Natural killer cell treated with Interleukin-12 subunit alpha and Interleukin-12 subunit beta and Interleukin-15 and Interleukin-18, amount 100 ng/mL, for 72 hours (primary cell): ENCODE results near the gene HCFC1R1. TPM values are rescaled to one million over a fixed set of nuclear protein-coding genes. Genes with fewer than 3 reads are reported as not detected.

Experiments used
- total RNA-seq, 2 donors: library from RNA; stranded (reverse); gene quantifications; one replicate each; pipeline ENCODE4 v1.2.3, GENCODE V29; 2022

Gene HCFC1R1
- total RNA-seq, 2 donors from 2014 or later, result 14.3 to 18.4 TPM

Other genes starting within 250 kb of the HCFC1R1 start
- 100 to 1,000 TPM; 196 to 201 TPM for gene ELOB, start 246.7 kb downstream of the HCFC1R1 start, total RNA-seq
- gene PRSS33, start 236.4 kb downstream of the HCFC1R1 start, total RNA-seq, result not detected
- not detected for gene PRSS41, start 225.5 kb downstream of the HCFC1R1 start, total RNA-seq
- gene PRSS21, start 206.7 kb downstream of the HCFC1R1 start, total RNA-seq, result 10 to 100 TPM in 1 of 2 donors, under 1 TPM in 1; 0.53 to 21.5 TPM
- gene ZG16B, start 193.6 kb downstream of the HCFC1R1 start, total RNA-seq, result 10 to 100 TPM in 1 of 2 donors, 1 to 10 TPM in 1; 3.8 to 22.1 TPM
- under 1 TPM; 0.86 TPM for gene PRSS22, start 165.8 kb downstream of the HCFC1R1 start, total RNA-seq
- 10 to 100 TPM; 21.5 to 24.7 TPM for gene FLYWCH2, start 140.7 kb downstream of the HCFC1R1 start, total RNA-seq
- gene FLYWCH1, start 112.0 kb downstream of the HCFC1R1 start, total RNA-seq, result 10 to 100 TPM; 66.6 to 85.7 TPM
- gene KREMEN2, start 59.7 kb downstream of the HCFC1R1 start, total RNA-seq, result not detected
- 10 to 100 TPM; 19.7 to 39.1 TPM for gene PAQR4, start 54.6 kb downstream of the HCFC1R1 start, total RNA-seq
- 100 to 1,000 TPM in 1 of 2 donors, 10 to 100 TPM in 1; 76.4 to 251 TPM for gene PKMYT1, start 43.5 kb downstream of the HCFC1R1 start, total RNA-seq
- gene CLDN9, start 11.0 kb downstream of the HCFC1R1 start, total RNA-seq, result under 1 TPM in 1 of 2 donors, not detected in 1; 0.47 TPM
- not detected for gene CLDN6, start 5.8 kb downstream of the HCFC1R1 start, total RNA-seq
- gene TNFRSF12A, start 3.6 kb downstream of the HCFC1R1 start, total RNA-seq, result 1 to 10 TPM; 6.4 to 6.5 TPM
- gene THOC6, start 93 bp upstream of the HCFC1R1 start, total RNA-seq, result 10 to 100 TPM; 33.6 to 58.8 TPM
- gene BICDL2, start 13.0 kb upstream of the HCFC1R1 start, total RNA-seq, result under 1 TPM; 0.50 to 0.67 TPM
- gene MMP25, start 22.6 kb upstream of the HCFC1R1 start, total RNA-seq, result 10 to 100 TPM; 54.3 to 66.6 TPM
- gene IL32, start 41.7 kb upstream of the HCFC1R1 start, total RNA-seq, result 1,000 to 10,000 TPM in 1 of 2 donors, 100 to 1,000 TPM in 1; 678 to 1,235 TPM
- gene ZSCAN10, start 75.4 kb upstream of the HCFC1R1 start, total RNA-seq, result under 1 TPM in 1 of 2 donors, not detected in 1; 0.22 TPM
- gene ZNF205, start 88.6 kb upstream of the HCFC1R1 start, total RNA-seq, result not detected
- gene ZNF213, start 111.1 kb upstream of the HCFC1R1 start, total RNA-seq, result 10 to 100 TPM in 1 of 2 donors, 1 to 10 TPM in 1; 8.5 to 11.6 TPM
- gene OR1F1, start 164.3 kb upstream of the HCFC1R1 start, total RNA-seq, result not detected
- gene ZNF200, start 211.2 kb upstream of the HCFC1R1 start, total RNA-seq, result 10 to 100 TPM; 16.6 to 18.9 TPM
- gene MEFV, start 232.7 kb upstream of the HCFC1R1 start, total RNA-seq, result under 1 TPM; 0.26 to 0.31 TPM